DMS153 (cell line): Measurements from ENCODE around the gene ZNF2.
"Not testable (repeated sequence)": the region's sequence is repeated elsewhere in the genome, so short reads cannot be mapped to it uniquely, and the experiment has no call there.

Source experiments
- DNase-seq: peaks from one replicate; lab custom pipeline; 2025; lab: John Stamatoyannopoulos, UW

Gene ZNF2

DNA sequence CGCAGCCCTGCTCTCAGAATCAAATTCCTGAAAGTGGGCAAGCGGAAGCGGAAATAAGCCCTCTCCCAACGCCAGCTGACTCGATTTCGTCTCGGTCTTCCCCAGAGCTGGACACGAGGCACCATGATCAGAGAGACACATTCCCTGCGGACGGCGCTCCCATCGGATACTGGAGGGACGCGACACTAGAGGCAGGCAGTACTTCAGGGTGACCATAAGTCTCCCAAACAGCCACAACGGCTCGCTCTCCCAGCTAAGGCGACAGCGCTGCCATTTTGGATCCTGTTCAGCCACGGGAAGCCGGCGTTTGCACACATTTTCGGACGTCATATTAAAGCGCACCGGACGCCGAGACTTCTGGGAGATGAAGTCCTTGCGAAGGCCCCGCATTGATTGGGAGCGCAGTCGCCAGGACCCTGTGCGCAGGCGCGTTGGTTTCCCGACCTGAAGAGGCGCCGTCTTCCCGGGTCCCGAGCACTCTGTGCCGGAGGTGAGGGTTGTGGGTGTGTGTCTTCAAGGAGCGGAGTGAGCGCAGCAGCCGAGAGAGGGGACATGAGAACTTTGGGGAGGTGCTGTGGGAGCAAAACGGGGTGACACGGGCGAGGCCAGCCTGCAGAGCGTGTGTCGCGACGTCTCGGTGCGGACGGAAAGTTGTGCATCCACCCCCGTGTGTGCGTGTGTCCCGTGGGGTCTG, at the start of gene ZNF2:
TSS of gene ZNF2 (plus strand) at position 439 of the 694 bp plus-strand sequence. CDS start 10,418 bp downstream, outside the sequence.
- DNase-seq: peak; percentile 94

- DNase-seq: no peak
These were observed 44.6 kb upstream of the ZNF2 start for GRCh38 chr2:95121093-95121406.

GRCh38 chr2:95121407-95122196, 44.0 kb upstream of the ZNF2 start, which contains the start of gene MRPS5:
Gene MRPS5, minus strand, starts transcription at chr2:95121808. Its CDS starts 17 bp downstream, at chr2:95121791.
- DNase-seq: peak; percentile 8

- DNase-seq: no peak
These were observed 43.4 kb upstream of the ZNF2 start for GRCh38 chr2:95122197-95122551.

GRCh38 chr2:95138702-95139101, 26.9 kb upstream of the ZNF2 start:
- no peak for DNase-seq

DNA sequence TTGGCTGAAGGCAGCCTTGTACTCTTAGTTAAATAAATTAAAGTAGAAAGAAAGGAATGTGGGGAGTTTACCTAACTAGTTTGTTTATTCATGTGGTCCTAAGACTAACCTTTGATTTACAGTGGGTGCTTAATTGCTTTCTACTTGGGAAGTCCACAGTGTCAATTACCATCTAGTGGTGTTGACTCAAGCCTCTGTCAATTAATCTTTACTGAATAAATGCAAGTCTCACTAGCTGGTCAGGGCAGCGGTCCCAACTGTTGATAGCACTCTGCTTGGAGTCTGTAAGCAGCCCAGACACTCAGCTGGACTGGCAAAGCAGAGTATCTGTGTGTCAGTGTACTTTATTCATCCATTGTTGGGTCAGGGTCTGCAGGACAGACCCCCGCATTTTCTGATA, 21.8 kb upstream of the ZNF2 start:
- no peak for DNase-seq

DNA sequence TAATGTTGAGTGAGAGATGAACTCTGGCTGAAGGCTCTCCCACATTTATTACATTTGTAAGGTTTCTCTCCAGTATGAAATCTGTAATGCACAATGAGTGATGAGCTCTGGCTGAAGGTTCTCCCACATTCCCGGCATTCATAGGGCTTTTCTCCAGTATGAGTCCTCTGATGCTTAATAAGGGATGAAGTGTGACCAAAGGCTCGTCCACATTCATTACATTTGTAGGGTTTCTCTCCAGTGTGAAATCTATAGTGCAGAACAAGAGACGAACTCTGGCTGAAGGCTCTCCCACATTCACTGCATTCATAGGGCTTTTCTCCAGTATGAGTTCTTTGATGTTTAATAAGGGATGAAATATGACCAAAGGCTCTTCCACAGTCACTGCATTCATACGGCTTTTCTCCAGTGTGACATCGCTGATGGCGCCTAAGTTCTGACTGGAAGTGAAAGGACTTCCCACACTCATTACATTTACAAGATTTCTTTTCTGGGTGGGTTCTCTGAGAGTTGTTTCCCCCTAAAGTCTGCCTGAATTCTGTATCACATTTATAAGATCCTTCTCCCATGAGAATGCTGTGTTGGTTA, 16.1 kb upstream of the ZNF2 start:
- no peak for DNase-seq

DNA sequence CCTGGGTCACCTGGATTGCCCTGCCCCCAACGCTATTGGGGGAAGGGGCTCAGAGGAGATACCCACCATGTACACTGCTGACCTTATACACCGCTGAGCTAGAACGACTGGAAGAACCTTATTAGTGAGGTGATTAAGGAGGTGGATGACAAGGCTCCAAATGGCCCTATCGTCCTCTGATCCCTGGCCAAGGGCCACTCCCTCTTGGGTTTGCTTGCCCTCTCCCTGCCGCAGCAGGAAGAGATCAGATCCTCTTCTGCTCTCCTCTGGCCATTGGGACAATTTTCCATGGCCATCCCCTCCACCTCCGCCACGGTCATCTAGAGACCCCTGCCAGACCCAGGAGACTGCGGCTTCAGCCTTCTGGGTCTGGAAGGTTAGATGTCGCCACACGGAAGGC, 7.2 kb upstream of the ZNF2 start:
- no peak for DNase-seq

DNA sequence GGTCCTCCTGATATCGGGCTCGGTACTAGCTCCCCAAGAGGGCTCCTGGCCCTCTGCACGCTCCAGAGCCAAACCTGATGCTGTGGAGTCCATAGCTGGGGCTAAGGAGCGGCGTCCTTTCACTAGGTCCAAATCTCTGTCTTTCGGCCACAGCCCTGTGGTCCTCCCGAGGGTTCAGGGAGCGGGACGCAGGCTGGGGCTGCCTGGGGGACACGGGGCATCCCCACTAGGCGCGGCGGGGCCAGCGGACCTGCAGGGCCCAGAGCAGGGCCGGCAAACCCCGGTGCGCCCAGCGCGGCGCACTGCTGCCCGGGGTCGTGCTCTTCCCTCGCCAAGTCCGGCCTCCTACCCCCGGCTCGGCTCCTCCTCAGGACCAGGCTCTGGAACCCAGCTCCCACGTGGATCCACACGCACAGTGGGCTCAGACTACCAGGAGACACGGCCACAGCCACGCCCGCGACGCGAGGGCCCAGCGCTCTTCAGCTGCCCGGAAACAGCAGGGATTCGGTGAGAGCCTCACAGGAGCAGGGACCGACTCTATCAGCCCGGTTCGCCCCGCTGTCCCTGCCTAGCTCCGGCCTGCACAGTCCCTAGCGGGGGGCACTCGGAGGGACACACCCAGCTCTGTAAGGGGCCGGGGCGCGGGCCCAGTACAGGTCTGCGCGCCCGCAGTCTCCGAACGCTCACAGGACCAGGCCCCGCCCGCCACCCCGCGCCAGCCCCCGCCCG, 6.6 kb upstream of the ZNF2 start:
- no peak for DNase-seq

GRCh38 chr2:95159690-95160449, 5.7 kb upstream of the ZNF2 start, which contains the start of gene ZNF514:
Gene ZNF514, minus strand, starts transcription at chr2:95159848. Its CDS starts 6,595 bp downstream, at chr2:95153253.
- peak; percentile 43 for DNase-seq

DNA sequence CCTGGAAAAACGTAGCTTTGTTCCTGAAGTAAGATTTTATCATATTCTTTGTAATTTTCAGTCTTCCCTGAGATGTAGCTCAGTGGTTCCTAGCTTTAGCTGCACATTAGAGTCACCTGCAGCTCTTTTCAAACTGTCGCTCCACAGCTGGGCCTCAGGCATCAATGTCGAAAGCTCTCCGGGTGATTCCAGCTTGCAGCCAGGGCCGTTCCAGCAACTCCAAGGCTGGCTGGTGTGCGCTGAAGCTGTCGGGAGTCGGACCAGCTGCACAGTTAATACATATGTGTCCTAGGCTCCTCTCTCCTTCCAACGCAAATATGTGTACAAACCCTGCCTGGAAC, 609 bp upstream of the ZNF2 start:
- no peak for DNase-seq

DNA sequence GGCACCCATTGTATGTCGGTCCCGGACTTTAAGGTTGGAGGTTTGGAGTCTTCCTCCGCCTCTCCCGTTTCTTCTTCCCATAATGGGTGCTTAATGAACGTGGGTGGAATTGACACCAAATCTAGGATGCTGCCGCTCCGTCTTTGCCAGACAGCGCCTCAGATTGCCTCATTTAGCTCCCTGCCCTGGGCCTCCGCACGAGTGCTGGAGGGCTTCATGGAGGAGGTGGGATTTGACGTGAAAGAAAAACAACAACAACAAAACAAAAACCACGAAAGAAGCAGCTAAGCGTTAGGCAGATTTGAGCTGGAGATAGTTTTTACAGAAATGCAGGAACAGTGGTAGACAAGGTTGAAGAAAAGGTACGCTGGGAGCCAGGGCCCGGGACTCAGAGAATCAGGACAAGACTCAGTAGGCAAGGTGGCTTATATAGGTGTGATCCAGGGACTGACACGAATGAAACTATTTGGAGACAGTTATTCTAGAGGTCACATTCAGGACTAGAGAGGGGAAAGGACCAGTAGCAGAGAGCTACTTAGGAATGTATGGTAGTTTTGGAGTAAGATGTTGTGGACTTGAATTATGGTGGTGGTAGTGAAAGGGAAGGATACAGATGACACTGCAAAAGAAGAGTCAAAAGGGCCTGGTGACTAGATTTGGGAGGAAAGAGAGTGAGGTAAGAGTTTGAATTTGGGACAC, 605 bp downstream of the ZNF2 start:
- DNase-seq: no peak

DNA sequence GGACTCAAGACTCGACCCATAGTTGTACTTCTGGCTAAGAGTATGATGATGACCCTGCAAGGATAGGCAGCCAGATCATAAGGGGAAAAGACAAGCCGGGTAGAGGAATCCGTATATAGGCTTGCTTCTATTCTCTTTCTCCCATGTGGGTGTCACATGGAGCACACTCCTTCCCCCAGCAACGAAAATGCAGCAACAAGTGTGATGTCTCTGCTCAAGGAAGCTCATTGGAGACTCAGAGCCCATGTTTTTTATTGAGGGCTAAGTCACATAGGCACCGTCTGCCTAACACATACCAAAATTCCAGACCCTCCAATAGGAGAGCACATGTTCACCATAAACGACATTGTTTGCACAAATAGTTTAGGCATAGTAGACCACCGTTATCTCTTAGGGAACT, 6.3 kb downstream of the ZNF2 start:
- DNase-seq: no peak

DNA sequence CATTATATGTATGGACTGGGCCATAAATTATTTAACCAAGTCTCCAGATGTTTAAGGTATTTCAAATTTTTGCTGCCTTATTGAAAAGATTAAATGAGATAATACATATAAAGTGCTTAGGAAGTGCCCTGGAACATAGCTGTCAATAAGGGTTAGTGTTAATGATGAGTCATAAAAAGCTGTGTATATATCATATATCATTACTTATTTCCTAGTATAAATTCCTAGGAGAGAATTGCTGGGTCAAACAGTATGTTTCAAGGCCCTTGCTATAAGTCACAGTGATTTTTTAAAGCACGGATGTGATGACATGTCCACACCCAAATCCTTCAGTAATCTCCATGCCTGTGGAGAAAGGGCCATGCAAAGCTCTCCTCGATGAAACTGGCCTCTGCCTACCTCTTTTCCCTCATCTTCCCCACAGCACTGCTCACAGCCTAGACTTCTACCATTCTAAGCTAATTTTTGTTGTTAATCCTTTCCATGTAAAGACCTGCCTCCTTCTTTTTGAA, 8.5 kb downstream of the ZNF2 start:
- DNase-seq: no peak

DNA sequence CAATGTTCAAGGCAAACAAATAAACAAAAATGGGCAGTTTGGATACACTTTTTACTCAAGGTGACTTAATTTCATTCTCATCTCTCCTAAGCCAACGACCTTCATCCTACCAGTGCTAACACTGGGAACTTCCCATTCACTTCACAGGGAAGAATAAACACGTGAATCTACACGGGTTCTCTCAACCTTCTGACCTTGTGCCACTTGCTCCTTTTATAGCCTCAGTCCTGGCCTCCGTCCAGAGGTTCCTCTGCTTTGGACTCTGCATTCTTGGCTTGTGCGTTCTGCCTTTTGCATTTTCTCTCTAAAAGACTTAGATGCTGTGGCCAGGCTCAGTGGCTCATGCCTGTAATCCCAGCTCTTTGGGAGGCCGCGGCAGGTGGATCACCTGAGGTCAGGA, 13.8 kb downstream of the ZNF2 start:
- DNase-seq: no peak

GRCh38 chr2:95181774-95182173, 16.2 kb downstream of the ZNF2 start:
- DNase-seq: no peak

DNA sequence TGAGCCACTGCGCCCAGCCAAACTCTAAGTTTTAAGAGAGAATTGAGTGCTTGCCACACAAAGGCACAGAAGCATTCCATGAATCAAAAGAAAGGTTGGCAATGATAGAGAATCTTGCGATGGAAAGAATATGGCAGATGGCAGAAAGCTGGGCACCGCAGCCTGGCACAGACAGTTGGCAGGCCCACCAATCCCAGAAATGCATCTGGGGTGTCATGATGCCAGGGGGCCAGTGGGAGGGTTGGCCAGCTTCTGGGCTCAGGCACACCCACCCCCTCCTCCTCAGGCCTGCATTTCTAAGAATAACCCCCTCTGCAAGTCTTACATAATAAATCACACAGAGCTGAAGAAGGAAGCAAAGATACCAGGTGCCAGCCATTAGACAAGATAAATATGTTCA, 19.6 kb downstream of the ZNF2 start:
- no peak for DNase-seq

DNA sequence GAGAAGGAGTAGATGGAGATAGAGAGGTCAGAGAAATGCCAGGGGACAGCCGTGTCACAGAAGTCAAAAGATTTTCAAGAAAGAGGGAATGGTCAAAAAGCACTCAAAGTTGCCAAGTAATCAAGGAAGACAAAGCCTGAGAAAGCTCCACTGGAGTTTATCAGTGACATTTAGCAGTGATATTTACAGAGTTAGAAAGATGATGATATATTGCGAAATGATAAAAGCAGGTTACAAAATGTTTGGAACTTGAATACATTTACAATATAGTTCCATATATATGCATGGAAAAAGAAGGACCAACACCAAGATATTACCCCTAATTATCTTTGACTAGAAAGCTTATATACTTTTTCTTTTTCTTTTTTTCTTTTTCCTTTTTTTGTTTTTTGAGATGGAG, 20.4 kb downstream of the ZNF2 start:
- no peak for DNase-seq

GRCh38 chr2:95192956-95193355, 27.3 kb downstream of the ZNF2 start:
- not testable (repeated sequence) for DNase-seq

GRCh38 chr2:95203911-95204310, 38.3 kb downstream of the ZNF2 start:
- no peak for DNase-seq

- DNase-seq: no peak
These were observed 38.8 kb downstream of the ZNF2 start for GRCh38 chr2:95204396-95204795.
